ENCODE measurements around the gene ACBD4. TPM values are rescaled to one million over a fixed set of nuclear protein-coding genes. Genes with fewer than 3 reads are reported as not detected.

ACBD4 gene
- total RNA-seq, 4 donors from 2014 or later = 2.2 to 3.2 (median 2.5) TPM

GRCh38 chr17:45128989-45129388 is 6.5 kb upstream of the ACBD4 start:
- peaks cover 66 to 76% of the 10 kb centered on the region in 2 donors for H3K4me1 ChIP-seq
- peak overlapping the region; percentile 93 to 100 (median 97) for H3K27ac ChIP-seq
- in situ Hi-C loops (cut with MboI; ENCODE audit: low sequenced_read_pairs in 4 of 4) (loop anchor here in 1 of 4 donors (25.0 kb wide), 1 partner anchor 217 kb away; the partner anchor contains the start of gene GFAP), intact Hi-C loops (cut with DNase I; ENCODE audit: low total_unique reads) (loop anchor here (2.0 kb wide), 1 partner anchor 18 kb away; no protein-coding TSS in a partner anchor)
- H3K9me3 ChIP-seq = no peaks in the 10 kb centered on the region
- H3K4me3 ChIP-seq = no peak overlapping the region
- DNase-seq (no peak), ATAC-seq (no peak)
- H3K27me3 ChIP-seq = no peaks in the 10 kb centered on the region
- TF ChIP-seq POLR2A (IDR thresholded peaks at IDR 0.05) = no peak
- TF ChIP-seq CTCF (IDR thresholded peaks at IDR 0.05 in 4 of 5, conservative IDR thresholded peaks at IDR 0.05 in 1 of 5) = no peak
- H3K36me3 ChIP-seq = no peaks in the 10 kb centered on the region

- in situ Hi-C loops (cut with MboI; ENCODE audit: low sequenced_read_pairs in 4 of 4) (loop anchor here in 1 of 4 donors (25.0 kb wide), 1 partner anchor 217 kb away; the partner anchor contains the start of gene GFAP), intact Hi-C loops (cut with DNase I; ENCODE audit: low total_unique reads) (loop anchor here (2.0 kb wide), 1 partner anchor 19 kb away; no protein-coding TSS in a partner anchor)
- ATAC-seq (peak; percentile 61 to 68), DNase-seq (peak; percentile 89)
- no peak overlapping the region for H3K4me3 ChIP-seq
- TF ChIP-seq POLR2A (IDR thresholded peaks at IDR 0.05) (no peak), CTCF (IDR thresholded peaks at IDR 0.05 in 4 of 5, conservative IDR thresholded peaks at IDR 0.05 in 1 of 5) (no peak)
- H3K4me1 ChIP-seq = peaks cover 61 to 71% of the 10 kb centered on the region in 2 donors
- no peaks in the 10 kb centered on the region for H3K9me3 ChIP-seq
- H3K36me3 ChIP-seq = no peaks in the 10 kb centered on the region
- no peaks in the 10 kb centered on the region for H3K27me3 ChIP-seq
- H3K27ac ChIP-seq = peak overlapping the region; percentile 93 to 100 (median 97)
These were observed 6.0 kb upstream of the ACBD4 start for GRCh38 chr17:45129426-45129939.

GRCh38 chr17:45129940-45130680 is 5.4 kb upstream of the ACBD4 start:
- H3K9me3 ChIP-seq = no peaks in the 10 kb centered on the region
- no peaks in the 10 kb centered on the region for H3K36me3 ChIP-seq
- H3K27ac ChIP-seq = peak overlapping the region; percentile 93 to 100 (median 97)
- DNase-seq (peak; percentile 48 to 53), ATAC-seq (peak; percentile 7 to 14)
- no peak overlapping the region for H3K4me3 ChIP-seq
- intact Hi-C loops (cut with DNase I; ENCODE audit: low total_unique reads) (loop anchor here (2.0 to 5.0 kb wide), 2 partner anchors 19 to 108 kb away; no protein-coding TSS in a partner anchor), in situ Hi-C loops (cut with MboI; ENCODE audit: low sequenced_read_pairs in 4 of 4) (loop anchor here in 2 of 4 donors (10.0 to 25.0 kb wide), 3 partner anchors 65 to 218 kb away; partner anchors contain the start of gene GFAP (in 2 of the 2))
- H3K4me1 ChIP-seq = peaks cover 54 to 64% of the 10 kb centered on the region in 2 donors
- no peak for TF ChIP-seq CTCF (IDR thresholded peaks at IDR 0.05 in 4 of 5, conservative IDR thresholded peaks at IDR 0.05 in 1 of 5)
- no peak for TF ChIP-seq POLR2A (IDR thresholded peaks at IDR 0.05)
- no peaks in the 10 kb centered on the region for H3K27me3 ChIP-seq

- intact Hi-C loops (cut with DNase I; ENCODE audit: low total_unique reads) = loop anchor here (5.0 kb wide), 1 partner anchor 109 kb away; no protein-coding TSS in a partner anchor
- peak overlapping the region; percentile 93 to 100 (median 97) for H3K27ac ChIP-seq
- in situ Hi-C loops (cut with MboI; ENCODE audit: low sequenced_read_pairs in 4 of 4) = loop anchor here in 2 of 4 donors (10.0 to 25.0 kb wide), 3 partner anchors 64 to 219 kb away; partner anchors contain the start of gene GFAP (in 2 of the 2)
These were observed 4.5 kb upstream of the ACBD4 start for GRCh38 chr17:45130681-45131615.

More at GRCh38 chr17:45130681-45131615, 4.5 kb upstream of the ACBD4 start:
- no peak for ATAC-seq
- H3K4me1 ChIP-seq = peaks cover 57 to 65% of the 10 kb centered on the region in 2 donors
- H3K36me3 ChIP-seq = no peaks in the 10 kb centered on the region
- TF ChIP-seq CTCF (IDR thresholded peaks at IDR 0.05 in 4 of 5, conservative IDR thresholded peaks at IDR 0.05 in 1 of 5) (no peak), POLR2A (IDR thresholded peaks at IDR 0.05) (no peak)
- peak overlapping the region; percentile 72 to 98 (median 94) for H3K4me3 ChIP-seq
- no peaks in the 10 kb centered on the region for H3K9me3 ChIP-seq
- H3K27me3 ChIP-seq = no peaks in the 10 kb centered on the region
- DNase-seq = peak in 1 of 2 donors; percentile 58

Data from gastrocnemius medialis (tissue), 4 donors.